HG03469 (cell line): Measurements from ENCODE around the gene EIF4A3.

Experiments
- ATAC-seq: cut with Tn5 transposase; IDR thresholded peaks from one replicate; pipeline ENCODE4 v1.9.1; 2021; ENCODE audit warnings: mild to moderate bottlenecking, moderate library complexity, moderate number of reproducible peaks; ENCODE audit not compliant: unreplicated experiment

The EIF4A3 gene

DNA sequence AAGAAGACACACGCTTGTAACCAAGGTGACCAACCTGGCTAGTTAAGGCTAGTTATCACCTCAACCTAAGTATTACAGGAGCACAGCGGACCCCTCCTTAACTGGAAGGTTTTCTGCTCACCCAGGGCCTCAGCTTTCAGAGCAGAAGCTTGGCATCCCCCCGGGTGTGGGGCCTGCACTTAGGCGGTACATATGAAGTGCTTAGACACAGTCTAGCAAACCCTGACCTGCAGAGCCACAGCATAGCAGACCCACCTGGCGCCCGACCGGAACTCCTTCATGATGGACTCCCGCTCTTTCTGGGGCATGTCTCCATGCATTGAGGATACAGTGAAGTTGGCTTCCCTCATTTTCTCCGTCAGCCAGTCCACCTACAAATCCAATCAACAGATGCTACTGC, 9.8 kb downstream of the EIF4A3 start:
- no peak for ATAC-seq

DNA sequence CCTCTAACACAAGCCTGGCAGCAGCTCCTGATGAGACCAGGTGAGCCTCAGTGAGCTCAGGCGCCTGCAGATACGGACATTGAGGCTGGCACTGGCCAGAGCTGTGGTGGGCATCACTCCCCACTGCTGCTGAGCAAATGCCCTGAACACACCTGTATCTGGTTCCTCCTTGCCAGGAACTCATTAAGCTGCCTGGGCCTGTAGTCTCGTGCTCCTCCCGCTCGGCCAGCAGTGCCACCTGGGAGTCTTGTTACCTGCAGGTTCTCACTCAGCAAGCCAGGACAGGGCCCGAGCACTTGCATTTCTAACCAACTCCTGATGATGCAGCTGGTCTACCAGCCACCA, 13.3 kb downstream of the EIF4A3 start:
- ATAC-seq = no peak

DNA sequence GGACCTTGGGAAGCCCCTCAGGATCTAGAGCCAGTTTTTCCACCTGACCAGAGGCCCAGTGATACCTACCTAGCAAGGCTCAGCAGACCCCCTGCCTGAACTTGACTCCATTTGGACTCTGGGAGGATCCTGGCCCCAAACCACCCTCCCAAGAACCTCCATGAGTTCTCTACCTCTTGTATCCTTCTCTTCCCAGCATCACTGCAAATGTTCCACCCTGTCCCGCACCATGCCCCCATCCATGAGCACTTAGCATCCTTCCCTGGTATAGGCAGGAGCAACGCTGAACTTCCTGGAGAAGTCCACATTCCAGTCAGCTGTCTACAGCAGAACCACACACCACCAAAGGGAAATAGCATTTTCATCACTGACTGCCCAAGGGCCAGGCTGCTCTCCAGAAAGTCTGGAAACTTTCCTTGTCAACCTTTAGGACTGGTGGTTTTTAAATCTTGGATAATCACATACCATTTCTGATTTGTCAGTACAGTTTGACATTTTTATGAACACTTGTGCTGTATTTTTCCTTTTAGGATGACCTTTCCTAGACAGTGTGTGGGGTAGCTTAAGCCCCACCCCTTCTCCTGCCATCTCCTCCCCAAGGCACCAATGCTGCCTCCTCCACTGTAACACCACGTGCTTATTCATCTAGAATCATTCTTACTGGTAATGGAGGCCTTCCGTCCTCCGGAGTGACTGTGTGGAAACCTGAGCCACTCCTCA, 13.9 kb downstream of the EIF4A3 start:
- ATAC-seq = no peak

DNA sequence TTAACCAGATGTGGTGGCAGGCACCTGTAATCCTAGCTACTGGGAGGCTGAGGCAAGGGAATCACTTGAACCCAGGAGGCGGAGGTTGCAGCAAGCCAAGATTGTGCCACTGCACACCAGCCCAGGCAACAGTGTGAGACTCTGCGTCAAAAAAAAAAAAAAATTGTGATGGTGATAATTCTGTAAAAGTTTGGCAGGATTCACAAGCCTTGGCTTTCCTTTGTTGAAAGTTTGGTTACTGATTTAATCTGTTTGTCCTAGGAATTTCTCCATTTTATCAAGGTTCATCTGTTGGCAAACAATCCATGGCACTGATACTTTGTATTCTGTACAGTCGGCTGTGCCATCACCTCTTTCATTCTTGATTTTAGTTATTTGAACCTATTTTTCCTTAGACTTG, 15.9 kb downstream of the EIF4A3 start:
- ATAC-seq = no peak

DNA sequence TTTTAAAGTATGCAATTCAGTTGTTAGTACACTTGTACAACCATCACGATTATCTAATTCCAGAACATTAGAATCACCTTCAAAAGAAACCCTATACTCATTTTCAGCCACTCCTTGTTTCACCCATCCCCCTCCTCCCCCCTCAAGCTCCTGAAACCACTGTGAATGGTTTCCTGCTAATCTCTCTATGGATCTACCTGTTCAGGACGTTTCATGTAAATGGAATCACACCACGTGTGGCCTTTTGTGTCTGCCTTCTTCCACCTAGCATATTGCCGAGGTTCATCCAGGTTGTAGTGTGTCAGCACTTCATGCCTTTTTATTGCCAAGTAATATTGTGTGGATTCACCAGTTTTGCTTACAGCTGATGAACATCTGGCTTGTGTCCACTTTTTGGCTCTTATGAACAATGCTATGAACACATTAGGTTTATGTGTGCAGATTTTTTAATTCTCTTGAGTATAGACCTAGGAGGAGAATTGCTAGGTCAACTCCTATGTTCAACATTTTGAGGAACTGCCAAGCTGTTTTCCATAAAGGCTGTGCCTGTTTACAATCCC, 17.8 kb downstream of the EIF4A3 start:
- ATAC-seq = no peak

DNA sequence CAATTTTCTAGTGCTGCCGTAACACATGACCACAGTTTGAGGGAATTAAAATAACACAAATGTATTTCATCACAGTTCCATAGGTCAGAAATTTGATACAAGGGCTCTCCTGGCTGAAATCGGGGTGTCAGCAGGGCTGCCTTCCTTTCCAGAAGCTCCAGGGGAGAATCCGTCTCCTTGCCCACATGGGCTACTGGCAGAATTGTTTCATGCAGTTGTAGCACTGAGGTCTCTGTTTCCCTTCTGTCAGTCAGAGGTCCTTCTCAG, 20.5 kb downstream of the EIF4A3 start:
- ATAC-seq = no peak

DNA sequence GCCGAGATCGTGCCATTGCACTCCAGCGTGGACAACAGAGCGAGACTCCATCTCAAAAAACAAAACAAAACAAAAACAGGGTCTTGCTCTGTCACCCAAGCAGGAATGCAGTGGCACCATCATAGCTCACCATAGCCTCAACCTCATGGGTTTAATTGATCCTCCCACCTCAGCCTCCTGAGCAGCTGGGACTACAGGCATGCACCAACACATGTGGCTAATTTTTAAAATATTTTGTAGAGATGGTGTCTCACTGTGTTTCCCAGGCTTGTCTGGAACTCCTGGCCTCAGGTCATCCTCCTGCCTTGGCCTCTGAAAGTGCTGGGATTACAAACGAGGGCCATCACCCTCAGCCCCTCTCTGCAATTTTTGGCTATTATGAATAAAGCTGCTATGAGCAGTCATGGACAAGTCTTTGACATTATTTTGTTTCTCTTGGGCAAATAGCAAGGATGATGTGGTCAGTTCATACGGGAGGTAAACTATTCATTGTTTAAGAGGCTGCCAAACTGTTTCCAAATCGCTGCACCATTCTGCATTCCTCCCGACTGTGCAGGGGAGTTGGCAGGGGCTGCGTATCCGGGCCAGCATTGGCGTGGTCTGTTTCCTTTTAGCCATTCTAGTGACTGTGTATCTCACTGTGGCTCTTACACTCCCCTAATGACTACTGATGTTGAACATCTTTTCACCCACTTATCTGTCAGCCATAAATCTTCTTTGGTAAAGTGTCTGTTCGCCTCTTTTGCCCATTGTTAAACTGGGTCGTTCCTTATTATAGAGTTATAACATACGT, 21.1 kb downstream of the EIF4A3 start:
- no peak for ATAC-seq

DNA sequence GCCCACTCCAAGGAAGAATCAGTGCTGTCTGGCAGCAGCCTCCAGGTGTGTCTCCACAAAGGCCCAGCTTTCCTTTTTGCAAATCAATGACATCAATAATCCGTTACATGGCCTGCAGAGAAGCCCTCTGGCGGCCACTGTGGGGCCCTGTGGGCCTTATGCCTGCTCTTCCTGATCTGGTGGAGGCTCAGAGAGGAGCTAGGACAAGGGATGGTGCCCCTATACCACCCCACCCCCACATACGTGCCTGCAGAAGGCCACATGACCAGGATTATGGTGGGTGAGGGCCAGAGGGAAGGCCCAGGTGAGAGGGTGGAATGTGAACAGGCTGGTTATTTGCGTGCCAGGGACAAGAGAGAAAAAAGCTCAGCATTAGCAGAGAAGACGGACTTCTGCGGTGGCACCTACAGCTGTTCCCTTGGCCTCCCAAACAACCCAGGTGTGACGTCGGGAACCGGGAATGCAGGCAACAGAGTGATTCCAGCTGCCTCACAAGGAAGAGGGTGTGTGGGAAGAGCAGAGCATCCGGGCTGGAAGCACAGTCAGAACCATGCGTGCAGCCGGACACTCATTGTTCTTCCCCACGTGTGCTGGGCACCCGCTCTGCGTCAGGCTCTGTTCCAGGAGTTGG, 22.5 kb downstream of the EIF4A3 start:
- ATAC-seq = no peak

DNA sequence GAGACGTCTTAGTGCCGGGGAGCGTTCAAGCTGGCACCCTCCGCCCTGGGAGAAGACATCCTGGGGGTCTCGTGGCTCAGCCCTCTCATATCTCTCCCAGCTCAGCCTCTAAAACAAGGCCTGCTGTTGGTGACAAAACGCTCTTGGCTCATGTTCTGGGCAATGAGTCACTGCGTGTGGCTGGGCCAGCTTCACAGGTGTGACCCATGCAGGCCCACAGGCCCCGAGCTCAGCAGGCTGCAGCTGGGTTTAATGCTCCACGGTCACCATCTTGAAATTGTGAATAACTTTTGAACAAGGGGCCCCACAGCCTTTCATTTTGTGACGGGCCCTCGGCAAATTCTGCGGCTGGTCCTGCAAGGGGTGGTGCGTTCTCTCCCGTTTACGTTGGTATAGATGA, 23.1 kb downstream of the EIF4A3 start:
- no peak for ATAC-seq

DNA sequence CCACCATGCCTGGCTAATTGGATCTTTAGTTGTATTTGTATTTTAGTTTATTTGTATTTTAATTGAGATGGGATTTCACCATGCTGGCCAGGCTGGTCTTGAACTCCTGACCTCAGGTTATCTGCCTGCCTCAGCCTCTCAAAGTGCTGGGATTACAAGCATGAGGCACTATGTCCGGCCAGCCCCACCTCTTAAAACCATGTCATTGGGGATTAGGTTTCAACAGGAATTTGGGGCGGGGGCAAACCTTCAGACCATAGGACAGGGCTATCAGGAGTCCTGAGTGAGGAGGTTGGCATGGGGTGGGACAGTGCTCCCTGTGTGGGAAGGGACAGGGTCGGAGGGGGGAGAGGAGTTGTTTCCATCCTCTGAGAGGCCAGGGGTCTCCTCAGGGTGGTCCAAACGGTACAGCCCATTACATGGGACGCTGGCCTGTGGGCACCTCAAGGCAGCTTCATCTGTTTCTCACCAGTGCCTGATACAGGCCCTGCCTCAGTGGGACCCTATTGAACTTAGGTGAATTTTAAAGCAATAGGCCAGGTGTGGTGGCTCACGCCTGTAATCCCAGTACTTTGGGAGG, 23.9 kb downstream of the EIF4A3 start:
- ATAC-seq = no peak

DNA sequence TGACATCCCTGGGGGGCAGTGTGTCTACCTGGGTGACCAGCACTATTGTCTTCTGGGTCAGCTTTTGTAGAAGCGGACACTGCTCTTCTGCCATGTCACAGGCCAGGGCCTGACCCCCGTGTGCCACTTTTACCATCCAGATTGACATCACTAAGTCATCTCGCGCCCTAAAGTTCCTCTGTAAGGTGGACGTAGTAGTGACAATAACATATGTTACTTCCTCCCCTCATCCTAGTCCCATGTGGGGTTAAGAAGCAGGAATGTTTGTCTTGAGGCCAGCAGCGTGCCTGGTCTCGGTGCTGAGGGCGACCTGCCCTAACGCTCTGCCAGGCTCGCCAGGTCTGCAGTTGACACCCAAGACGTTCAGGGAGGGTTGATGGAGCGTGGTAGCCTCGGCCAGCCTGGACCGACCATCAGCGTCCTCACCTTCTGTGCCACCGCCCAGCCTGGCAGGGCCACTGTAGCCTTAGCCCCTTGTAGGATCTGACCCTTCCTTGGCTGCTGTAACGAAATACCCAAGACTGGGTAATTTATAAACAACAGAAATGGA, 24.8 kb downstream of the EIF4A3 start:
- no peak for ATAC-seq

DNA sequence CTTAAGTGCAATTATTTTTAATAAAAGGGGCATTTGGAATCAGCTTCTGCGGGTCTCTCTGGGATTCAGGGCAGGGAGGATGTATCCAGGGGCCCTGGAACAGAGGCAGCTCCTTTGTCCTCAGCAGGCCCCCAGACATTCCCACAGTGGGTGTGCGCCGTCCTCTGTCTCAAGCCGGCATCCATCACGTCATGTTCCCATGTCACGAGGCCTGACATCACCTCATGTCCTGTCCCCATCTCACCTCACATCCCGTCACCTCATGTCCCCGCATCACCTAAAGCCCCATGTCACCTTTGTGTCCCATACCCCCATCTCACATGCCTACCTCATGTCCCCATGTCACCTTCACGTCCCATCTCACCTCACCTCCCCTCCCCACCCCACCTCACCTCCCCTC, 27.1 kb downstream of the EIF4A3 start:
- ATAC-seq = no peak

DNA sequence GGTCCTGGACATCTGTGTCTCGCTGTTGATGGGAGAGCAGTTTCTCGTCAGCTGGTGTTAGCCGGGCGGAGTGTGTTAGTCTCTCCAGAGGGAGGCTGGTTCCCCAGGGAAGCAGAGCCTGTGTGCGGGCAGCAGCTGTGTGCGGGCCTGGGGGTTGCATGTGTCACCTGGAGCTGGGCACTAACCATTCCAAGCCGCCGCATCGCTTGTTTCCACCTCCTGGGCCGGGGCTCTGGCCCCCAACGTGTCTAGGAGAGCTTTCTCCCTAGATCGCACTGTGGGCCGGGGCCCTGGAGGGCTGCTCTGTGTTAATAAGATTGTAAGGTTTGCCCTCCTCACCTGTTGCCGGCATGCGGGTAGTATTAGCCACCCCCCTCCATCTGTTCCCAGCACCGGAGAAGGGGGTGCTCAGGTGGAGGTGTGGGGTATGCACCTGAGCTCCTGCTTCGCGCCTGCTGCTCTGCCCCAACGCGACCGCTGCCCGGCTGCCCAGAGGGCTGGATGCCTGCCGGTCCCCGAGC, 27.6 kb downstream of the EIF4A3 start:
- ATAC-seq = no peak

DNA sequence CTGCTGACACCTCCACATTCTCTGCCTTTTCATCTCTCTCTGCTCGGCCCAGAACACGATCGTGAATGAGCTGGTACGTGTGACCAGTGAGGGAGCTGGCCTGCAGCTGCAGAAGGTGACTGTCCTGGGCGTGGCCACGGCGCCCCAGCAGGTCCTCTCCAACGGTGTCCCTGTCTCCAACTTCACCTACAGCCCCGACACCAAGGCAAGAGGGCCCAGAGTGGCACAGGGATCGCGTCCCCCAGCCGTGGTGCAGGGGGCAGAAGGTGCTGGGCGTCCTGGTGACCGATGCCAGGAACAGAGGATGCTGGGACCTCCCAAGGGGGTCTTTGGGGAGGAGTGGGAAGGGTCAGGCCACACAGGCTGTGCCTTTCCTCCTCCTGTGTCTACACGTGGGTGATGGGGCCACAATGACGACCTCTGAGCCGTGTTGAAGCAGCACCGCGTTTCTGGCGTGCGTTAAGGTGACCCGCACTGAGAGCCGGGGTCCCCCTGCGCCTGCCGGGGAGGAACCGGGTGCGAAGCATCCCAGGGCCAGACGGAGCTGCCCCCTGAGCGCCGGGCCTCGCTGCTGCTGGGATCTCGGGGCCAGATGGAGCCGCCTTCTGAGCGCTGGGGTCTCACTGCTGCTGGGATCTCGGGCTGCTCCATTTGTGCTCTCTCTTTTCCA, 28.2 kb downstream of the EIF4A3 start:
- ATAC-seq = no peak

DNA sequence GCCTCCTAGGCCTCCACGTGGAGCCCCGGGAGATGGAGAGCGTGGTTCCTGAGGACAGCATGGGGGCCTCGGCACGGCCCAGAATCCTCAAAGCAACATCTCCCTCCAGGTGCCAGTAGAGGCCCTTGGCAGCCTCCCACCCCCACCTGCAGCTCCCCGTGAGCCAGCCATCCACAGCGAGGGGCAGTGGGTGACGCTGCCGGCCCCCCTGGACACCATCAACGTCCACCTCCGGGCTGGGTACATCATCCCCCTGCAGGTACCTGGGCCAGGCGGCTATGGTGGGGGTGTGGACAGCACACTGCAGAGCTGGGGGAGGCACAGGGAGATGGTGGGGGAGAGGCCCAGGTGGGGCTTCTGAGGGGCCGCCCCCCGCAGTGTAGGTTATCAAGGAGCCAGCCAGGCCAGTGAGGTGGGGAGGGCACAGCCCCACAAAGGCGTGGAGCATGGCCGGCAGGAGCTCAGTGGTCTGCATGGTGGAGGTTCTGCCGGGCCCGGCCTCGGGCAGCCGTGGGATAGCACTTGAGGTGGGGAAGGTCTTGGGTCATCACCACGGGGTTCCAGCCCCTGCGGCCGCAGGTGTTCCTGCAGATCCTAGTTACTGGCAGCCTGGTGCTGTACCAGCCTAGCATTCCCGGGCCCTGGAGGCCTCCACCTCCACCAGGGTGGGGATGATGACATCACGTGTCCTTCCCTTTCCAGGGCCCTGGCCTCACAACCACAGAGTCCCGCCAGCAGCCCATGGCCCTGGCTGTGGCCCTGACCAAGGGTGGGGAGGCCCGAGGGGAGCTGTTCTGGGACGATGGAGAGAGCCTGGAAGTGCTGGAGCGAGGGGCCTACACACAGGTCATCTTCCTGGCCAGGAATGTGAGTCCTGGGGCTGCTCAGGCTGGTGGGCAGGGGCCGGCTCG, 29.2 kb downstream of the EIF4A3 start:
- ATAC-seq = no peak

DNA sequence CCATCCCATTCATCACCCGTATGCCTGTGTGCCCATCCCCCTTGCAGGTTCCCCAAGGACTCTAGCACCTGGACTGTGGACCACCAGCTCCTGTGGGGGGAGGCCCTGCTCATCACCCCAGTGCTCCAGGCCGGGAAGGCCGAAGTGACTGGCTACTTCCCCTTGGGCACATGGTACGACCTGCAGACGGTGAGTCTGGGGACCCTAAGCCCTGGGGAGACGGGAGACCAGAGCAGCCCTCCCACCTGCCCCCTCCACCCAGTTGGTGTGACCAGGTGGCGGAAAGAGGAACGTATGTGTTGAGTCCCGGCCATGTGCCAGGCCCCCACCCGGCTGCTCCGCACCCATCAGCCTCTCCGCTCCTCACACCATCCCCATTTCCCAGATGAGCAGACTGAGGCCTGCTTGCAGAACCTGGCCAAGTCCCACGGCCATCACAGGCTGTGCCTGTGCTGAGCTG, 30.0 kb downstream of the EIF4A3 start:
- no peak for ATAC-seq

DNA sequence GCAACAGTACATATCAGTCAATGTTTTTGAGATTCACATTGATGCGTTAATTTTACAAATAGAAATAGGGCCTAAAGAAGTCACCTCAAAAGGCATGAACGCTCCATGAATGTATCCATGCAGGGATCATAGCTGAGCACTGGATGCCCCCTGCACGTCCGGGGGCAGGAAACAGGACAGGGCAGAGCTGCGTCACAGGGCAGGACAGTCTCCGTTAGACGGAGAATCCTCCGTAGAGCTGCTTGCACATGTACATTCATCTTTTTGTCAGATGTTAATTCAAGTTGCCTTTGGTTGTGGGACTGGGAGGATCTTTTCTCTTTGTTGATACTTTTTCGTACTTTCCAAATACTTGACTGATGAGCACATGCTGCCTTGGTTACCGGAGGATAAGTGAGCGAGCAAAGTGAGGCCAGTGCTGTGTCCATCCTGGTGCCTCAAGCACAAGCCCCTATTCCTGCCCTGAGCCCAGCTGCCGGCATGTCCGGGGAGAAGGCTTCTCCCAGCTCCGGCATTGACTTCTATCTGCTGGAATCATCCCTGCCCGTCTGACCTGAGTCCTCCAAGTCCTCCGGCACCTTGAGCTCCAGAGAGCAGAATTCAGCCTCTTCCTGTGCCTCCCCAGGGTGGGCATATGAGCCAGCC, 30.5 kb downstream of the EIF4A3 start:
- ATAC-seq = no peak

DNA sequence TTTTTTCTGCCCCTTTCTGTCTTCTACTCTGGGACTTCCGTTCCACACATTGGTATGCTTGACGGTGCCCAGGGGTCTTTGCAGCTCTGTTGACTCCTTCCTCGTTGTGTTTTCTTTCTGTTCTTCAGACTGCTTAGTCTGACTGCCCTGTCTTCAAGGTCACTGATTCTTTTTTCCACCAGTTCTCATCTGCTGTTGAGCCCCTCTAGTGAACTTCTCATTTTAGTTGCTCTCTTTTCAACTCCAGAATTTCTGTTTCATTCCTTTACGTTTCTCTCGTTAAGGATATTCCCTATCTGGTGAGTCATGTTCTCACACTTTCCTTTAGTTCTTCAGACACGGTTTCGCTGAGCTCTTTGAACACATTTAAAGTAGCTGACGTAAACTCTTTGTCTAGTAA, 31.8 kb downstream of the EIF4A3 start:
- no peak for ATAC-seq

DNA sequence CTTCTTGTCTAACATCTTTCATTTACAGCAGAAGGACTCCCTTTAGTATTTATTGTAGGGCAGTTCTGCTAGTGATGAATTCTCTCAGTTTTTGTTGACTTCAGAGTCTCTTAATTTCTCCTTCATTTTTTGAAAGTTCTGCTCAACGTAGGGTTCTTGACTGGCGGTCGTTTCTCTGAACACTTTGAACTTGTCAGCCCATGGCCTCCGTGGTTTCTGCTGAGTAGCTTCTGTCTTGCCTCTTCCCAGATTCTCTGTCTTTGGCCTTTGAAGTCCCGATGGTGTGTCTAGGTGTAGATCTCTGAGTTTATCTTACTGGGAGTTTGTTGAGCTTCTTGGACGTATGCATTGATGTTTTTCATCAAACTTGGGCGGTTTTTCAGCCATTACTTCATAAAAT, 32.2 kb downstream of the EIF4A3 start:
- no peak for ATAC-seq
